ACC112 (cell line): ENCODE results near the gene KNSTRN.

ENCODE experiments used
- H2AFZ ChIP-seq: fragments of 200-600 bp; sonication (generic); one replicate; pipeline ENCODE4 v1.6.0; 2017; ENCODE audit warnings: antibody characterized with exemption, low read length; ENCODE audit not compliant: unreplicated experiment
- H3K27ac ChIP-seq: fragments of 200-600 bp; sonication (generic); 2 replicates; pipeline ENCODE4 v1.5.1; 2014; ENCODE audit warnings: low read depth, mild to moderate bottlenecking, antibody characterized with exemption, low read length, moderate library complexity
- H3K27me3 ChIP-seq: fragments of 200-600 bp; sonication (generic); 2 replicates; pipeline ENCODE4 v1.6.1; 2014; ENCODE audit warnings: mild to moderate bottlenecking, antibody characterized with exemption, low read length, moderate library complexity, mixed read lengths; ENCODE audit not compliant: insufficient read depth
- H3K36me3 ChIP-seq: fragments of 200-600 bp; sonication (generic); 2 replicates; pipeline ENCODE4 v1.6.1; 2016; ENCODE audit warnings: mild to moderate bottlenecking, antibody characterized with exemption, low read length, moderate library complexity, mixed read lengths; ENCODE audit not compliant: insufficient read depth
- H3K4me1 ChIP-seq: fragments of 200-600 bp; sonication (generic); one replicate; pipeline ENCODE4 v1.6.1; 2016; ENCODE audit warnings: low read length, mixed read lengths; ENCODE audit not compliant: insufficient read depth, unreplicated experiment, control insufficient read depth
- H3K4me3 ChIP-seq: fragments of 200-600 bp; sonication (generic); 2 replicates; pipeline ENCODE4 v1.5.1; 2014; ENCODE audit warnings: mild to moderate bottlenecking, low read depth, low read length
- H3K79me2 ChIP-seq: fragments of 200-600 bp; sonication (generic); one replicate; pipeline ENCODE4 v1.6.0; 2016; ENCODE audit warnings: low read length; ENCODE audit not compliant: control insufficient read depth, unreplicated experiment, insufficient read depth

Gene KNSTRN

DNA sequence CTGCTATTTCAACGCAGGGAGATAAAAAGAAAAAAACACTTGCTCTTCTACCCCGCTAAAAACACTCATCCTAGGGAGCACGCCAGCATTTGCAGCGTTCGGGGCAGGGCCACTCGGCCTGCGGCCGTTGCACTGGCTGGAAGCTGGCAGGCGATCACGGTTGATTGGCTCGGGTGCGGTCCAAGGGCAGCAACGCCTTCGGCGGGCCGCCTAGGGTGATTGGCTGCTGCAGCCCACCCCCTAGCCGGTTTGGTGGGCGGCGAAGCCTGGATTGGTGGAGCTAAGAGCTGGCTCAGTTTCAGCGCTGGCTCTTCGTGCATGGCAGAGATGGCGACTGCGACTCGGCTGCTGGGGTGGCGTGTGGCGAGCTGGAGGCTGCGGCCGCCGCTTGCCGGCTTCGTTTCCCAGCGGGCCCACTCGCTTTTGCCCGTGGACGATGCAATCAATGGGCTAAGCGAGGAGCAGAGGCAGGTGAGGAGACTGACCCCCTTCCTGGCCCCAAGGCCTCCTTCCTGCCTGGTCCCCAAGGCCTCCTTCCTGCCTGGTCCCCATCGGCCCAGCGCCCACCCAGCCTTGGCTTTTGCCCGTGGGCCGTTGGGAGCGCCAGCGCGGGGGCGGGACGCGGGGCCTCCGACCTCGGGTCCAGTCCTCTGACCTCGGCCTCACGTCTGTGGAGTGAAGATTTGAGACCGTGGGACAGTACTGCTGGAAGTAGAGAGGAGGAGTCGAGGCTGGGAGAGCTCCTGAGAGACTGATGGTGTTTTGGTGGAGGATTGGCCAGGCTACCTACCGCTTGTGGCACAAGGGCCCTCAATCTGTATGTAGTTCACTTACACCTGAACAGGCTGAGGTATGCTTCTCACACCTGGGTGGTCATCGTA is 23.2 kb downstream of the KNSTRN start, which contains the start of gene IVD:
Gene IVD, plus strand, starts transcription at position 295 of the 881 bp plus-strand sequence. Its CDS starts 33 bp downstream, at position 328.
- Histone ChIP-seq H3K27ac (no peak within 1 kb of the TSS), H3K36me3 (0 out of 2 replicates have a peak, but pooled peaks cover 1% of the 10 kb centered on the region), H3K27me3 (no peaks in the 10 kb centered on the region), H3K4me3 (peak within 1 kb of the TSS; percentile 90), H2AFZ (peak within 1 kb of the TSS; percentile 52), H3K79me2 (peaks cover 16% of the 10 kb centered on the region), H3K4me1 (peaks cover 11% of the 10 kb centered on the region)

DNA sequence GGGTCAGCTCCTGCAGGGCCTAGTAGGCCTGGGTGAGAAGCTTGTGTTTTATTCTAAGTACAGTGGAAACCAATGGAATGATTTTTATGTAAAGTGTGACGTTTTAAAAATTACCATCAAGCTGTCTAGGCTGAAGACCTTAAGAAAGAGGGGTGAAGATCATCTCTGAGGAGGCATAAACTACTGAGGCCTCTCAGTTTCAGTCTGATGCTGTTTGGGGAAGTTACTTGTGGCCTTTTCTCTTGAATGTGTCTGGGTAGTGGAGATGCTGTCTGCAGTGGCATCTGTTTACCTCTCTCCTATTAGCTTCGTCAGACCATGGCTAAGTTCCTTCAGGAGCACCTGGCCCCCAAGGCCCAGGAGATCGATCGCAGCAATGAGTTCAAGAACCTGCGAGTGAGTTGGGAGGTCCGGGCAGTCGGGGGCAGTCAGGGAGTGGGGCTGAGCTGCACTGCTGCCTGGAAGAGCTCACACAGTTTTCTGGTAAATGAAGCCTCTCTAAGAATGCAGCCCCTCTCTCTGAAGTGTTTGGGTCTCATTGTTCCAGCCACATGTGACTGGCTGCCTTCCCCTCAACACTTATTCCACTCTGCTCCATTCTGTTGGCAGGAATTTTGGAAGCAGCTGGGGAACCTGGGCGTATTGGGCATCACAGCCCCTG is 24.9 kb downstream of the KNSTRN start:
- no peak overlapping the region for H2AFZ ChIP-seq
- H3K4me1 ChIP-seq = peaks cover 11% of the 10 kb centered on the region
- peaks cover 16% of the 10 kb centered on the region for H3K79me2 ChIP-seq
- H3K27ac ChIP-seq = no peak overlapping the region
- H3K36me3 ChIP-seq = peaks cover 11% of the 10 kb centered on the region; the same call in 1 of the 2 replicates
- H3K4me3 ChIP-seq = no peak overlapping the region; the same call in 1 of the 2 replicates
- no peaks in the 10 kb centered on the region for H3K27me3 ChIP-seq

DNA sequence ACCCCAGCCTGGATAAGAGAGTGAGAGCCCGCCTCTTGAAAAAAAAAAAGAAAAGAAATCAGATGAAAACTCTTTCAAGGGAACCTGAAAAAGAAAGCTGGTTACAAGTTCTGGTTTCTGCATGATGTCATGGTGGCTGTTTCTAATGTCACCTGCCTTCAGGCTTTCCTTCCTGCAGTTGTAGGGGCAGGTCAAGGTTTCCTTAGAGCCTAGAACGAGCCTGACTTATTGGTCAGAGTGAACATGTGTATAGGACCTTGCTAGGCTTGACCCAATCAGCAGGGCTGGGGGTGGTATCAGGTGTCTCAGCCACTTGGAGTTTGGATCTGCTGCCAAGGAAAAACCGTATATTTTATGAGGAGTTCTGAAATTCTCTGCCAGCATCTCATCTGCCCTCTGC is 26.8 kb downstream of the KNSTRN start:
- H3K36me3 ChIP-seq = peaks cover 11% of the 10 kb centered on the region; the same call in 1 of the 2 replicates
- H3K79me2 ChIP-seq = peaks cover 16% of the 10 kb centered on the region
- no peak overlapping the region for H2AFZ ChIP-seq
- no peaks in the 10 kb centered on the region for H3K27me3 ChIP-seq
- no peak overlapping the region for H3K27ac ChIP-seq
- peaks cover 11% of the 10 kb centered on the region for H3K4me1 ChIP-seq
- no peak overlapping the region for H3K4me3 ChIP-seq

DNA sequence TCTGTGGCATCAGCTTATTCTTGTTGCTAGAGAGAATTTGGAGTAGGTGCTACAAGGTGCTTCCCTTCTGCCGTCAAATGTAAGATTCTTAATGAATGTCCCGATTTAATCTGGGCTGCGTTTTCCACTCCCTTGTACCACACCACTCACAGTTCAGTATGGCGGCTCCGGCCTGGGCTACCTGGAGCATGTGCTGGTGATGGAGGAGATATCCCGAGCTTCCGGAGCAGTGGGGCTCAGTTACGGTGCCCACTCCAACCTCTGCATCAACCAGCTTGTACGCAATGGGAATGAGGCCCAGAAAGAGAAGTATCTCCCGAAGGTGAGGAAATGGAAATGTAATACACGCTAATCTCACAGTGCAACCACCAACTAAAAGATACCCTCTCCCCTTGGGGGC is 28.0 kb downstream of the KNSTRN start:
- Histone ChIP-seq H3K36me3 (peaks cover 14% of the 10 kb centered on the region; the same call in 1 of the 2 replicates), H2AFZ (no peak overlapping the region), H3K4me1 (peaks cover 5% of the 10 kb centered on the region), H3K4me3 (no peak overlapping the region), H3K79me2 (peaks cover 16% of the 10 kb centered on the region), H3K27me3 (no peaks in the 10 kb centered on the region), H3K27ac (no peak overlapping the region)

GRCh38 chr15:40412095-40412759 is 29.7 kb downstream of the KNSTRN start:
- H3K79me2 ChIP-seq = peaks cover 3% of the 10 kb centered on the region
- H3K4me3 ChIP-seq = no peak overlapping the region
- no peak overlapping the region for H3K27ac ChIP-seq
- H3K4me1 ChIP-seq = no peaks in the 10 kb centered on the region
- H3K27me3 ChIP-seq = no peaks in the 10 kb centered on the region
- H3K36me3 ChIP-seq = peaks cover 14% of the 10 kb centered on the region; the same call in 1 of the 2 replicates
- H2AFZ ChIP-seq = no peak overlapping the region

DNA sequence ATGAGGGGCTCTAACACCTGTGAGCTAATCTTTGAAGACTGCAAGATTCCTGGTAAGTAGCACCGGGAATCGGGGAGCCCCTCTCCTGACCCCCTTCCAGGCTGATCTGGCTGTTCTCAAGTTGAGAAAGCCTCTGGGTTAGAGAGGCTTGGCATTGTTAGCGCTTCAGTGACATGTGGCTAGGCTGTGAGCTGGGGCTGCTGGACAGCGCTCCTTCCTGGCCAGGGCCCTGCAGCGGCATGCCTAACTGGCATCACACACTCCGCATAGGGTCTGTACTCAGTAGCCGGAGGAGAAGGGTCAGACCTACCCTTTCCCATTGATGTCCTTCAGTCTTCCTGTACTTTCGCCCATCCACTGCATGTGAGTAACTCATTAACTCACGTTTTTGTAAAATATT is 30.5 kb downstream of the KNSTRN start:
- H3K4me1 ChIP-seq = no peaks in the 10 kb centered on the region
- no peak overlapping the region for H3K27ac ChIP-seq
- no peak overlapping the region for H3K4me3 ChIP-seq
- no peaks in the 10 kb centered on the region for H3K27me3 ChIP-seq
- H3K36me3 ChIP-seq = peaks cover 14% of the 10 kb centered on the region; the same call in 1 of the 2 replicates
- H2AFZ ChIP-seq = no peak overlapping the region
- no peaks in the 10 kb centered on the region for H3K79me2 ChIP-seq

DNA sequence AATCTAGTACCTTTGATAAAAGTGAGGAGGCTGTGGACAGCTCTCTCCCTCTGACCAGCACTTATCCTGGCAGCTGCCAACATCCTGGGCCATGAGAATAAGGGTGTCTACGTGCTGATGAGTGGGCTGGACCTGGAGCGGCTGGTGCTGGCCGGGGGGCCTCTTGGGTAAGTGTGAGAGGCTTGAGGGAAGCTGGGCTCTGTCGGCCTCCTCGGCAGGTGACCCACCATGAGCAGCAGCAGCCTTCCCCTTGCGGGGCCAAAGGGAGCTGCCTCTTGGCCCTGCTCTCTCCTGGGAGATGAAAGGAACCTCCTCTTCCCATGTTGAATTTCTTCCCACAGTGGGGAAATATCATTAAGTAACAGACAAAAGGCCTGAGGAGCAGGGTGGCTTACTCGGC is 32.3 kb downstream of the KNSTRN start:
- H2AFZ ChIP-seq = no peak overlapping the region
- no peak overlapping the region for H3K27ac ChIP-seq
- no peaks in the 10 kb centered on the region for H3K79me2 ChIP-seq
- no peaks in the 10 kb centered on the region for H3K27me3 ChIP-seq
- H3K4me1 ChIP-seq = no peaks in the 10 kb centered on the region
- H3K4me3 ChIP-seq = no peak overlapping the region
- peaks cover 14% of the 10 kb centered on the region; the same call in 1 of the 2 replicates for H3K36me3 ChIP-seq

GRCh38 chr15:40415226-40415625 is 32.7 kb downstream of the KNSTRN start:
- Histone ChIP-seq H3K27me3 (no peaks in the 10 kb centered on the region), H3K27ac (no peak overlapping the region), H3K4me3 (no peak overlapping the region), H2AFZ (no peak overlapping the region), H3K79me2 (no peaks in the 10 kb centered on the region), H3K36me3 (peaks cover 14% of the 10 kb centered on the region; the same call in 1 of the 2 replicates), H3K4me1 (no peaks in the 10 kb centered on the region)

GRCh38 chr15:40416056-40416455 is 33.5 kb downstream of the KNSTRN start:
- H3K27me3 ChIP-seq = no peaks in the 10 kb centered on the region
- H3K27ac ChIP-seq = no peak overlapping the region
- no peak overlapping the region for H3K4me3 ChIP-seq
- H3K4me1 ChIP-seq = no peaks in the 10 kb centered on the region
- H2AFZ ChIP-seq = no peak overlapping the region
- H3K36me3 ChIP-seq = peaks cover 10% of the 10 kb centered on the region; the same call in 1 of the 2 replicates
- H3K79me2 ChIP-seq = no peaks in the 10 kb centered on the region

DNA sequence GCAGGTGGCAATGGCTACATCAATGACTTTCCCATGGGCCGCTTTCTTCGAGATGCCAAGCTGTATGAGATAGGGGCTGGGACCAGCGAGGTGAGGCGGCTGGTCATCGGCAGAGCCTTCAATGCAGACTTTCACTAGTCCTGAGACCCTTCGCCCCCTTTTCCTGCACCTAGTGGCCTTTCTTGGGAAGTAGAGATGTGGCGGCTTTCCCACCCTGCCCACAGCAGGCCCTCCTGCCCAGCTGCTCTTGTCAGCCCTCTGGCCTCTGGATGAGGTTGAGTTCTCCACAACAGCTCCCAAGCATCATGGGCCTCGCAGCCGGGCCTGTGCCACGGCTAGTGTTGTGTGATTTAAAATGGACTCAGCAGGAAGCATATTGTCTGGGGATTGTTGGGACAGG is 35.6 kb downstream of the KNSTRN start:
- Histone ChIP-seq H3K4me1 (no peaks in the 10 kb centered on the region), H3K79me2 (no peaks in the 10 kb centered on the region), H3K4me3 (no peak overlapping the region), H3K27me3 (no peaks in the 10 kb centered on the region), H2AFZ (no peak overlapping the region), H3K36me3 (peaks cover 3% of the 10 kb centered on the region; the same call in 1 of the 2 replicates), H3K27ac (no peak overlapping the region)
